Panc1 (cell line): Measurements from ENCODE around the gene PRPF19. TPM values are rescaled to one million over a fixed set of nuclear protein-coding genes. Genes with fewer than 3 reads are reported as not detected.

ENCODE experiments used
- ATAC-seq: fragments of 200-7000 bp; cut with Tn5 transposase; 2 replicates; pipeline ENCODE4 v1.9.1; 2020; ENCODE audit warnings: mild to moderate bottlenecking, moderate library complexity
- BruUV-seq: library from RNA; stranded (reverse); fragments of 400-500 nt; replicated peaks from 2 replicates; lab custom pipeline; 2021; lab: Mats Ljungman, UMichigan
- CTCF ChIA-PET: fragments of 300-600 bp; sonication (Branson Sonifier 250); formaldehyde crosslinking; loops from one replicate; lab custom pipeline; 2022; ENCODE audit warnings: antibody characterized with exemption; lab: Charles Lee
- POLR2A ChIA-PET: fragments of 300-600 bp; sonication (Branson Sonifier 250); formaldehyde crosslinking; loops from one replicate; lab custom pipeline; 2022; ENCODE audit warnings: antibody characterized with exemption; lab: Charles Lee
- DNase-seq: peaks from one replicate; pipeline ENCODE4 v3.0.0-alpha.2; 2010; ENCODE audit warnings: low read depth, low spot score
- H3K27ac ChIP-seq: 2 replicates; pipeline ENCODE4 v1.5.1; 2011; ENCODE audit warnings: mild to moderate bottlenecking, low read length, inconsistent platforms
- H3K27me3 ChIP-seq: fragments of 200-500 bp; sonication (Bioruptor generic); 2 replicates; pipeline ENCODE4 v1.6.0; 2014; ENCODE audit warnings: low read length, inconsistent platforms; ENCODE audit not compliant: control insufficient read depth, insufficient read depth
- H3K36me3 ChIP-seq: fragments of 200-500 bp; sonication (Bioruptor generic); 2 replicates; pipeline ENCODE4 v1.5.1; 2014; ENCODE audit warnings: inconsistent platforms, mild to moderate bottlenecking, low read length, moderate library complexity; ENCODE audit not compliant: control insufficient read depth, insufficient read depth
- H3K4me1 ChIP-seq: 2 replicates; pipeline ENCODE4 v1.5.1; 2011; ENCODE audit warnings: inconsistent platforms, mild to moderate bottlenecking, low read length, moderate library complexity; ENCODE audit not compliant: control insufficient read depth, insufficient read depth
- H3K4me3 ChIP-seq, 2 experiments: 2 replicates each; pipeline ENCODE4 v1.5.1; 2011 to 2012; ENCODE audit warnings: low read depth in 2 of 2, low read length in 2 of 2, mild to moderate bottlenecking in 2 of 2, inconsistent platforms in 1 of 2, moderate library complexity in 1 of 2
- H3K9me3 ChIP-seq: fragments of 200-500 bp; sonication (Bioruptor generic); 2 replicates; pipeline ENCODE4 v1.5.1; 2014; ENCODE audit warnings: low read depth, mild to moderate bottlenecking, inconsistent platforms, low read length, moderate library complexity; ENCODE audit not compliant: control insufficient read depth, insufficient read depth
- CTCF ChIP-seq: fragments of 450-650 bp; IDR thresholded peaks from 2 replicates; pipeline ENCODE4 v1.5.1; 2017; ENCODE audit warnings: mild to moderate bottlenecking
- POLR2AphosphoS5 ChIP-seq: IDR thresholded peaks from 2 replicates; pipeline ENCODE4 v1.6.1; 2012; ENCODE audit warnings: mild to moderate bottlenecking, low read depth, low read length, moderate library complexity
- SIN3A ChIP-seq: IDR thresholded peaks from 2 replicates; pipeline ENCODE4 v1.6.1; 2012; ENCODE audit warnings: low read depth, mild to moderate bottlenecking, low read length, moderate library complexity, borderline replicate concordance; ENCODE audit not compliant: insufficient read depth
- TCF7L2 ChIP-seq: IDR thresholded peaks from 2 replicates; pipeline ENCODE4 v1.6.1; 2011; ENCODE audit warnings: mild to moderate bottlenecking, low read depth, low read length, inconsistent platforms
- in situ Hi-C: cut with HindIII; loops from 2 replicates; pipeline ENCODE4 v1.10.0; 2016; ENCODE audit warnings: low sequenced_read_pairs, low pct_unique_long_range_greater_than_20kb
- intact Hi-C: fragments of 100-400 bp; cut with micrococcal nuclease; formaldehyde crosslinking; loops from one replicate; pipeline ENCODE4 v1.10.0; 2022; ENCODE audit not compliant: unreplicated experiment
- total RNA-seq: library from RNA; stranded (reverse); gene quantifications from one replicate; pipeline ENCODE4 v1.2.1, GENCODE V29; 2021; ENCODE audit not compliant: unreplicated experiment
- TF ChIP-seq, protein P1 (sequence below), 2 experiments: IDR thresholded peaks; 2 replicates each; pipeline ENCODE4 v1.6.1; 2011 to 2012; ENCODE audit warnings: low read depth in 2 of 2, control low read depth in 1 of 2, low read length in 1 of 2, mild to moderate bottlenecking in 1 of 2, moderate library complexity in 1 of 2; ENCODE audit not compliant: insufficient read depth in 1 of 2

PRPF19 gene
- total RNA-seq, 1 experiment from 2014 or later: 149 TPM

DNA sequence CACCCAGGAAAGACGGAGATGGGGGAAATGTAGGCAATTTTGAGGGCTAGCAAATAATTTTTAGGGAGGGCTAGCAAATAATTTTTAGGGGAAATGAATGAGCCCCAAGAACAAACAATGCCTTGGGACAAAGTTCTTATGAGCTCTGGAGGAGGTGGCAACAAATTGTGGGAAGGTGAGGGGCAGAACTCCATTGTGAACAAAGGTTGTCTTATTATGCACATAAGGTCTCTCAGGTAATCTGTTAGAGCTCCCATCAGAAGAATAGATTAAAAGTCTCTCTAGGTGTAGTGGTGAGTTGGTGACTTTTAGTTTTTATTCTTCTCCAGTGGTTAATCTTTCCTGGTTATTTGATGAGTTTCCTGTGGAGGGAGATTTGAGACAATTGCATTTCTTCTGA is 2.4 kb upstream of the PRPF19 start:
- TF ChIP-seq CTCF (no peak), SIN3A (no peak), TCF7L2 (no peak), POLR2AphosphoS5 (no peak)
- TF ChIP-seq, protein P1, sequence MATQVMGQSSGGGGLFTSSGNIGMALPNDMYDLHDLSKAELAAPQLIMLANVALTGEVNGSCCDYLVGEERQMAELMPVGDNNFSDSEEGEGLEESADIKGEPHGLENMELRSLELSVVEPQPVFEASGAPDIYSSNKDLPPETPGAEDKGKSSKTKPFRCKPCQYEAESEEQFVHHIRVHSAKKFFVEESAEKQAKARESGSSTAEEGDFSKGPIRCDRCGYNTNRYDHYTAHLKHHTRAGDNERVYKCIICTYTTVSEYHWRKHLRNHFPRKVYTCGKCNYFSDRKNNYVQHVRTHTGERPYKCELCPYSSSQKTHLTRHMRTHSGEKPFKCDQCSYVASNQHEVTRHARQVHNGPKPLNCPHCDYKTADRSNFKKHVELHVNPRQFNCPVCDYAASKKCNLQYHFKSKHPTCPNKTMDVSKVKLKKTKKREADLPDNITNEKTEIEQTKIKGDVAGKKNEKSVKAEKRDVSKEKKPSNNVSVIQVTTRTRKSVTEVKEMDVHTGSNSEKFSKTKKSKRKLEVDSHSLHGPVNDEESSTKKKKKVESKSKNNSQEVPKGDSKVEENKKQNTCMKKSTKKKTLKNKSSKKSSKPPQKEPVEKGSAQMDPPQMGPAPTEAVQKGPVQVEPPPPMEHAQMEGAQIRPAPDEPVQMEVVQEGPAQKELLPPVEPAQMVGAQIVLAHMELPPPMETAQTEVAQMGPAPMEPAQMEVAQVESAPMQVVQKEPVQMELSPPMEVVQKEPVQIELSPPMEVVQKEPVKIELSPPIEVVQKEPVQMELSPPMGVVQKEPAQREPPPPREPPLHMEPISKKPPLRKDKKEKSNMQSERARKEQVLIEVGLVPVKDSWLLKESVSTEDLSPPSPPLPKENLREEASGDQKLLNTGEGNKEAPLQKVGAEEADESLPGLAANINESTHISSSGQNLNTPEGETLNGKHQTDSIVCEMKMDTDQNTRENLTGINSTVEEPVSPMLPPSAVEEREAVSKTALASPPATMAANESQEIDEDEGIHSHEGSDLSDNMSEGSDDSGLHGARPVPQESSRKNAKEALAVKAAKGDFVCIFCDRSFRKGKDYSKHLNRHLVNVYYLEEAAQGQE (IDR thresholded peaks at IDR 0.05; ENCODE audit: insufficient read depth in 1 of 2, low read depth in 2 of 2, low read length in 1 of 2): no peak
- BruUV-seq: no TSS peak
- CTCF ChIA-PET: no interaction called here
- Histone ChIP-seq H3K4me1 (peaks cover 19% of the 10 kb centered on the region), H3K4me3 (no peak overlapping the region), H3K36me3 (peaks cover 3% of the 10 kb centered on the region), H3K9me3 (no peaks in the 10 kb centered on the region), H3K27me3 (0 out of 2 replicates have a peak, but pooled peaks cover 3% of the 10 kb centered on the region), H3K27ac (no peak overlapping the region)
- ATAC-seq (no peak), DNase-seq (no peak)
- intact Hi-C loops: no loop called here
- POLR2A ChIA-PET: interaction anchor here (0.5 kb wide), 1 partner anchor 36 kb away, joined by 3 read pairs; no protein-coding TSS in a partner anchor
- in situ Hi-C loops: no loop called here

DNA sequence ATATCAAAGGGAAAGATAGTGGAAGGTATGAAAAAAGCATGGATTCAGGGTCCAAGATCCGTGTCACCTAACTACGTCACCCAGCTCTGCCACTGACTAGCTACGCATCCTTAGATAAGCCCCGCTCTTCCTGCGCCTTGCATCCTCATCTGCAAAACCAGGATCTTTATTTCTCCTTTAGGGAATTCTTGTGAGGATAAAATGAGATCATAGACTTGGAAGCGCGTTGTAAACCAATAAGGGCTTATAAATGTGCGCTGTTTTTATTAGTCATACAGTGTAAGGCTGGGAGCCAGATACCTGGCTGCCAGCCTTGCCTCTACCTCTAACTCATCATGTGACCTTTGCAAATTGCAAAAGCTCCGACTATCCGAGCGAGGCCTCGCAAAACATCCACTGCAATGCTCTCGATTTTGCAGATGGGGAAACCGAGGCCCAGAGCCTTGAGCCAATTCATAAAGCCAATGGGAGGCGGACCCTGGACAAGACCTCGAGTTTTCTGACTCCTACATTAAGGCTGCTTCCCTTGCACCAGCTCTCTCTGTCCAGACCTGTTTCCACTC is 753 bp downstream of the PRPF19 start:
- Histone ChIP-seq H3K9me3 (no peaks in the 10 kb centered on the region), H3K27me3 (0 out of 2 replicates have a peak, but pooled peaks cover 3% of the 10 kb centered on the region), H3K4me3 (peak overlapping the region; percentile 87 to 98), H3K27ac (peak overlapping the region; percentile 93), H3K36me3 (peaks cover 20% of the 10 kb centered on the region), H3K4me1 (peaks cover 14% of the 10 kb centered on the region)
- DNase-seq (no peak), ATAC-seq (no peak)
- ChIA-PET POLR2A (no interaction called here), CTCF (interaction anchor here (0.5 kb wide), 1 partner anchor 38 kb away, joined by 6 read pairs; no protein-coding TSS in a partner anchor)
- no peak for TF ChIP-seq POLR2AphosphoS5
- TF ChIP-seq SIN3A: no peak
- no peak for TF ChIP-seq TCF7L2
- no TSS peak for BruUV-seq
- intact Hi-C loops (no loop called here), in situ Hi-C loops (no loop called here)

DNA sequence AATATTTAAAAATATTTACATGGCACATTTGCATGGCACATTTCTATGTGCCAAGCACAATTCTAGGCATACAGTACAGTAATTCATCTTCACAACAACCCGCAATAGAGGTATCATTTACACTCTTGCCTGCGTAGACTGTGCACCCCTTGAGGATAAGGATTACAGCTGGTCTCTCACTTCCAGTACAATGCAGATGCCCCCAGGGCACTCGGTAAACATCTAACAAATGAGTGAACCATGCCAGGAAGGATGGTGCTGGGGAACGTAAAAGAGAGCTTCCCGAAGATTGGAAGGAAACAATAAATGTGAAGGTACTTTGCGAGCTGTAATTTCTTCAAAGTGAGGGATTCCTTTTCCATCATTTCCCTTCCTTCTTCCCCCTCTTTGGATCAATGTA is 1.3 kb downstream of the PRPF19 start:
- intact Hi-C loops: no loop called here
- peak overlapping the region; percentile 87 to 98 for H3K4me3 ChIP-seq
- ChIA-PET CTCF (interaction anchor here (0.5 kb wide), 2 partner anchors 37 to 128 kb away, joined by 3 to 6 read pairs; no protein-coding TSS in a partner anchor), POLR2A (no interaction called here)
- DNase-seq: no peak
- in situ Hi-C loops: no loop called here
- H3K36me3 ChIP-seq: peaks cover 20% of the 10 kb centered on the region
- no peak for ATAC-seq
- no peak for TF ChIP-seq POLR2AphosphoS5
- TF ChIP-seq TCF7L2: no peak
- no peak for TF ChIP-seq SIN3A
- TF ChIP-seq CTCF: no peak
- TF ChIP-seq, protein P1 (IDR thresholded peaks at IDR 0.05; ENCODE audit: insufficient read depth in 1 of 2, low read depth in 2 of 2, low read length in 1 of 2): no peak
- H3K27me3 ChIP-seq: 0 out of 2 replicates have a peak, but pooled peaks cover 3% of the 10 kb centered on the region
- peaks cover 14% of the 10 kb centered on the region for H3K4me1 ChIP-seq
- TSS peak; percentile 82 for BruUV-seq
- no peaks in the 10 kb centered on the region for H3K9me3 ChIP-seq
- peak overlapping the region; percentile 93 for H3K27ac ChIP-seq
